Stimulated activated naive CD8-positive, alpha-beta T cell treated with anti-CD3 and anti-CD28 coated beads, Interleukin-15, amount 100 ng/mL, for 72 hours (primary cell): ENCODE data around the gene GNAS-AS1.
"Not testable (repeated sequence)": the region's sequence is repeated elsewhere in the genome, so short reads cannot be mapped to it uniquely, and the experiment has no call there.

Source experiments
- ATAC-seq: fragments of 150-1000 bp; cut with Tn5 transposase; 2 replicates; pipeline ENCODE4 v1.10.0; 2021; ENCODE audit warnings: mild to moderate bottlenecking, moderate library complexity
- DNase-seq, 2 donors: peaks; one replicate each; pipeline ENCODE4 v3.0.0; 2021 to 2022
- H3K27ac Mint-ChIP-seq, 2 donors: one replicate each; pipeline ENCODE4 v1.8.0; 2022; ENCODE audit warnings: mild to moderate bottlenecking in 2 of 2, mixed read lengths in 2 of 2, moderate library complexity in 2 of 2
- H3K27me3 Mint-ChIP-seq: one replicate; pipeline ENCODE4 v1.8.0; 2022; ENCODE audit warnings: mixed read lengths
- H3K4me1 Mint-ChIP-seq: one replicate; pipeline ENCODE4 v1.8.0; 2022; ENCODE audit warnings: mild to moderate bottlenecking, mixed read lengths
- H3K4me3 Mint-ChIP-seq, 2 donors: one replicate each; pipeline ENCODE4 v1.8.0; 2022; ENCODE audit warnings: mild to moderate bottlenecking in 2 of 2, mixed read lengths in 2 of 2, moderate library complexity in 1 of 2
- H3K9me3 Mint-ChIP-seq, 2 donors: one replicate each; pipeline ENCODE4 v1.8.0; 2022; ENCODE audit warnings: mixed read lengths in 2 of 2

The GNAS-AS1 gene

DNA sequence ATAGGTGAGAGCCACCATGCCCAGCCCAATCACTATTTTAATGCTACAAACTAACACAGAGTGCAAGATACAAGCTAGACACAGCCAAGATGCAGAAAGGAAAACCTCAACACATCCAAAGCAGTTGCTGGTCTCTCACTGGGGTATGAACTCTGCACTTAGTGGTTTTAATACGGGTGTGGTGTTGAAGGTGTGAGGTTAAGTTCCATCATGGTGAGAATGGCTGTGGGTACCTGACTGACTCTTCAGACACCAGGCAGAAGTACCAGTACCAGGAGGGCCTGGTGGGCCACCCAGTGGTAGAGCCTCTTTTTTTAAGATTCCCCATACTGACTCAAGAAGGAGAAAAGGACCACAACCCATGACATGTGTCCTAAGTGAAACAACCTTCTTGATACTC lies 13.0 kb downstream of the GNAS-AS1 start:
- Mint-ChIP-seq H3K27me3 (peaks cover 75% of the 10 kb centered on the region), H3K4me1 (peaks cover 36% of the 10 kb centered on the region), H3K4me3 (no peak overlapping the region), H3K9me3 (no peaks in the 10 kb centered on the region), H3K27ac (no peak overlapping the region)
- ATAC-seq (peak; percentile 86), DNase-seq (no peak)

- ATAC-seq (no peak), DNase-seq (no peak)
- Mint-ChIP-seq H3K9me3 (no peaks in the 10 kb centered on the region), H3K27me3 (peaks cover 65% of the 10 kb centered on the region), H3K27ac (no peak overlapping the region), H3K4me3 (no peak overlapping the region), H3K4me1 (peaks cover 31% of the 10 kb centered on the region)
These were observed 14.0 kb downstream of the GNAS-AS1 start for GRCh38 chr20:58836616-58837204.

DNA sequence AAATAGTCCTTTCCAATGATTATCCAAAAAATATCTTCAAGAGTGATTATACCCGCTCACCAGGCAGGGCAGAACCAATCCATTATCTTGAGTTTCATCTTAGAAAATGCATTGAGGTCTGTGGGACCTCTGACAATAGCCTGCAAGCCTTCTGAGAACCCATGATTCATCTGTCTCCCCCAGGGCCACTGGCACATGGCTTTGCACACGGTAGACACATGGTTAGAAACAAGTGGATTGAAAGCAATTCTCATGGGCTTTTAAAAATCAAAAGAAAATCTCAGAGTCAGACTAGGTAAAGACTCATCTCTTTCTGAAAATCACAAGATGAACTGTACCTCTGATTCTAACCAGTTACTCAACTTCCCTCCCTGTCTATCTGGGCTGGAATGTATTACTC lies 15.5 kb downstream of the GNAS-AS1 start:
- DNase-seq, result no peak
- no peak for ATAC-seq
- Mint-ChIP-seq H3K4me3 (no peak overlapping the region), H3K27ac (no peak overlapping the region), H3K27me3 (peaks cover 50% of the 10 kb centered on the region), H3K4me1 (peaks cover 16% of the 10 kb centered on the region), H3K9me3 (peaks cover 5 to 7% of the 10 kb centered on the region in 2 donors)

- Mint-ChIP-seq H3K9me3 (peaks cover 15 to 20% of the 10 kb centered on the region in 2 donors), H3K4me3 (no peak overlapping the region), H3K4me1 (peaks cover 7% of the 10 kb centered on the region), H3K27me3 (peaks cover 38% of the 10 kb centered on the region), H3K27ac (no peak overlapping the region)
- no peak for DNase-seq
- no peak for ATAC-seq
These were observed 16.8 kb downstream of the GNAS-AS1 start for GRCh38 chr20:58833921-58834320.

DNA sequence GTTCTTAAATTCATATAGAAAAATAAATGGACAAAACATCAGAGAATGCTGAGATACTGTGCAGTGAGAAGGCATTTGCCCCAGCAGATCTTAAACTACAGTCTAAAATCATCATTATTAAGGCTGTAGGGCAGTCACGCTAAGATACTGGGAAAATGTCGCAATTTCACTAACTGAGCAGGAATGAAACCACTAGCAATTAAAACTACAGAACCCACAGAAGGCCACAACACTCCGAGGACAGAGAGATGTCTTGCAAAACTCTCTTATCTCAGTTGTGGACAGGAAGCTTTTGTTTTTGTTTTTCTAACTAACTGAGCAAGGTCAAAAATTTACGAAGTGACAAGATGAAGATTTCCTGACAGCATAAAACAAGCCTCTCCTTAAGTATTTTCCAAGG lies 18.2 kb downstream of the GNAS-AS1 start:
- no peak overlapping the region for H3K27ac Mint-ChIP-seq
- peaks cover 7% of the 10 kb centered on the region for H3K4me1 Mint-ChIP-seq
- H3K27me3 Mint-ChIP-seq, result peaks cover 38% of the 10 kb centered on the region
- peaks cover 16 to 24% of the 10 kb centered on the region in 2 donors for H3K9me3 Mint-ChIP-seq
- no peak overlapping the region for H3K4me3 Mint-ChIP-seq
- ATAC-seq (no peak), DNase-seq (no peak)

GRCh38 chr20:58829531-58829941 lies 21.2 kb downstream of the GNAS-AS1 start:
- Mint-ChIP-seq H3K4me3 (no peak overlapping the region), H3K27me3 (peaks cover 18% of the 10 kb centered on the region), H3K9me3 (peaks cover 16 to 24% of the 10 kb centered on the region in 2 donors), H3K27ac (no peak overlapping the region), H3K4me1 (no peaks in the 10 kb centered on the region)
- DNase-seq, result no peak
- no peak for ATAC-seq

DNA sequence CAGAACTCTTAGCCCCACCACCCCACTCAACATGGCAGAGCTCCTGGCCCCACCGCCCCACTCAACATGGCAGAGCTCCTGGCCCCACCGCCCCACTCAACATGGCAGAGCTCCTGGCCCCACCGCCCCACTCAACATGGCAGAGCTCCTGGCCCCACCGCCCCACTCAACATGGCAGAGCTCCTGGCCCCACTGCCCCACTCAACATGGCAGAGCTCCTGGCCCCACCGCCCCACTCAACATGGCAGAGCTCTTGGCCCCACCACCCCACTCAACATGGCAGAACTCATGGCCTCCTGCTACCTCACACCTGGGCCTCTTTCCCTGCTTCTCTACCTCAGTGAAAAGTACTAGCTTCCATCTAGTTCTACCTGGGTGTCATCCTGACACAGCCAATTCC lies 21.9 kb downstream of the GNAS-AS1 start:
- Mint-ChIP-seq H3K27me3 (peaks cover 11% of the 10 kb centered on the region), H3K27ac (peak overlapping the region in 1 of 2 donors; percentile 67), H3K9me3 (peaks cover 16 to 24% of the 10 kb centered on the region in 2 donors)
- ATAC-seq, H3K4me1 Mint-ChIP-seq, H3K4me3 Mint-ChIP-seq, DNase-seq: not testable (repeated sequence)

DNA sequence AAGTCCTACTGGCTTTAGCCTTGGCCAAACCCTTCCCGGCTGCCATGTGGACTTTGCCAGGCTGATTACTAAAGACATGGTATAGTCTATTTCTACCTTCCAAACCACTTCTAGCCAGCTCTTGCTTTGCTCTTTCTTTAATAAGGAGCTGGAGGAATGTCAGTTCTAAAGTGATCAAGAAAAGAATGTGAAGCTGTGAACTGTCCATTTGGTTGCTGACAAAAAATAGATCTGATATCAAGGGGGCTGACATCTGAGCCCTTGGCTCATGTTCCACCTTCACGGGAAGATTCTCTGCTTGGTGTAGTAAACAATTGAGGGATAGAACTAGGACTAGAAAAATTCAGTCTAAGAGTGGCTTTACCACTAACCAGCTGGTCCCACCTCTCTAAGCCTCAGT lies 22.6 kb downstream of the GNAS-AS1 start:
- H3K27me3 Mint-ChIP-seq, result peaks cover 4% of the 10 kb centered on the region
- no peak for DNase-seq
- ATAC-seq, result no peak
- no peak overlapping the region for H3K27ac Mint-ChIP-seq
- no peak overlapping the region for H3K4me3 Mint-ChIP-seq
- H3K4me1 Mint-ChIP-seq, result no peaks in the 10 kb centered on the region
- H3K9me3 Mint-ChIP-seq, result peaks cover 16 to 24% of the 10 kb centered on the region in 2 donors

GRCh38 chr20:58826271-58826670 lies 24.4 kb downstream of the GNAS-AS1 start:
- no peaks in the 10 kb centered on the region for H3K4me1 Mint-ChIP-seq
- ATAC-seq, result no peak
- H3K4me3 Mint-ChIP-seq, result no peak overlapping the region
- DNase-seq, result no peak
- peaks cover 16 to 26% of the 10 kb centered on the region in 2 donors for H3K9me3 Mint-ChIP-seq
- H3K27me3 Mint-ChIP-seq, result peaks cover 3% of the 10 kb centered on the region
- H3K27ac Mint-ChIP-seq, result no peak overlapping the region

GRCh38 chr20:58825450-58825849 lies 25.3 kb downstream of the GNAS-AS1 start:
- Mint-ChIP-seq H3K9me3 (peaks cover 13 to 30% of the 10 kb centered on the region in 2 donors), H3K27ac (no peak overlapping the region), H3K27me3 (peaks cover 11% of the 10 kb centered on the region), H3K4me3 (no peak overlapping the region), H3K4me1 (no peaks in the 10 kb centered on the region)
- no peak for ATAC-seq
- no peak for DNase-seq

DNA sequence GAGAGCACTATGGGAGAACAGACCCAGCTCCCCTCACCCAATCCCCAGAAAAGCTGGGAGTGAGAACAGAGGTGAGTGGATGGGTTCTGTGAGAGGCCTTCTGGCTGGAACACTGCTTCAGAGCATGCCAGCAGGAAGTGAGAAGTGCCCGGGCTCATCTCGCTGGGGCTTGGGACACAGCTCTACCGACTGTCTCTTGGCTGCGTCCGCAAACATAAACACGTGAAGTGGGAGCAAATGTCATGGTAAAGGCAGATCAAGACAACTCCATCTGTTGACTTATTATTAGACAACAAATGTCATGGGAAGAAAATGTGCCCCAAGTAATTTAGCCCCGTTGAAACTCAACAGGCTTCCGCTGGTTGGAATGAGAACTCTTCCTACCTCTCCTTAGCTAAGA lies 25.9 kb downstream of the GNAS-AS1 start:
- Mint-ChIP-seq H3K4me3 (no peak overlapping the region), H3K9me3 (peaks cover 11 to 26% of the 10 kb centered on the region in 2 donors), H3K27ac (no peak overlapping the region), H3K27me3 (peaks cover 13% of the 10 kb centered on the region), H3K4me1 (no peaks in the 10 kb centered on the region)
- ATAC-seq (no peak), DNase-seq (no peak)

GRCh38 chr20:58822748-58823730 lies 27.7 kb downstream of the GNAS-AS1 start:
- Mint-ChIP-seq H3K9me3 (peaks cover 0 to 13% of the 10 kb centered on the region in 2 donors), H3K4me1 (peaks cover 16% of the 10 kb centered on the region), H3K27ac (no peak overlapping the region), H3K27me3 (peaks cover 13% of the 10 kb centered on the region), H3K4me3 (no peak overlapping the region)
- ATAC-seq, result no peak
- DNase-seq, result no peak

DNA sequence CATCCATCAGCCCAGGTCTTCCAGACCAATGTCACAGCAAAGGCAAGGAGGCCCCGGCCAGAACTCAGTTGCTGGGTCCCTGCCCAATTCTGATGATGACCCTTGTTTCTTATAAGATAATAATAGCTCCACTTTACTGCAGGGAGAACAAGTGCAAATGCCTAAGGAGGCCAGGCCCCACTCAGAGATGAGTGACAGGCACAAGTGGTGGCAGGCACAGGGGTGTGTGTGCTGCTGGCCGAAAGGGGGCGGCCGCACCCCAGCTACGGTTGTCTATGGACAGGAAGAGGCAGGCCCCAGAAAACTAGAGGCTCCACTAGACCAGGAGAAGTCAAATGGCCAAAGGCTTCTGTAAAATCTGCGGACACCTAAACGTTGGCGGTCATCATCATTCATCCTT lies 28.6 kb downstream of the GNAS-AS1 start:
- ATAC-seq, result no peak
- Mint-ChIP-seq H3K4me3 (no peak overlapping the region), H3K27me3 (peaks cover 21% of the 10 kb centered on the region), H3K27ac (no peak overlapping the region), H3K9me3 (peaks cover 0 to 13% of the 10 kb centered on the region in 2 donors), H3K4me1 (peaks cover 17% of the 10 kb centered on the region)
- no peak for DNase-seq

DNA sequence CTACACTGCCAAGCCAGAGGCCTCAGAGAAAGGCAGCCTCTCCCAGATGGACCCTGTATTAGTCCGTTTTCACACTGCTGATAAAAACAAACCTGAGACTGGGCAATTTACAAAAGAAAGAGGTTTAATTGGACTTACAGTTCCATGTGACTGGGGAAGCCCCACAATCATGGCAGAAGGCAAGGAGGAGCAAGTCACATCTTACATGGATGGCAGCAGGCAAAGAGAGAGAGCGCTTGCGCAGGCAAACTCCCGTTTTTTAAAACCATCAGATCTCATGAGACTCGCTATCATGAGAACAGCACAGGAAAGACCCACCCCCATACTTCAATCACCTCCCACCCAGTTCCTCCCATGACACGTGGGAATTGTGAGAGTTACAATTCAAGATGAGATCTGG lies 30.2 kb downstream of the GNAS-AS1 start:
- Mint-ChIP-seq H3K27ac (peak overlapping the region in 1 of 2 donors; percentile 53), H3K9me3 (peaks cover 0 to 13% of the 10 kb centered on the region in 2 donors), H3K27me3 (peaks cover 38% of the 10 kb centered on the region), H3K4me1 (peaks cover 21% of the 10 kb centered on the region)
- ATAC-seq, DNase-seq, H3K4me3 Mint-ChIP-seq: not testable (repeated sequence)

DNA sequence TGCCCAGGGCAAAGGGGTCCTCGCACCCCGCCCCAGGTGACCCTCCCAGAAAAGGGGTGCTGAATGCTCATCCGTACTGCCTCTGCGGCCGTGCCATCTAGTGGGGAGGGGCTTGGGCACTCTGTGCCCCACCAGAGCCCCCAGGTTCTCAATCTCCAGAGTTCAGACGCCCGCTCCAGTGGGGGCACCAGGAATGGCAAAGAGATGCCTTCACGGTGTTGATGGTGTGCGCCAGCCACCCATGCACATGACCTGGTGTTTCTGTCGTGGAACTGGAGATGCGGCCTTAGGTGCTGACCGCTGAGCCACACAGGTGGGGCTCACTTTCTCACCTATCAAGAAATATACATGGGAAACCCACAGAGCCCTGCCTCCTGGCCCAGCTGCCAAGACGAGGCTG lies 30.8 kb downstream of the GNAS-AS1 start:
- ATAC-seq, result no peak
- Mint-ChIP-seq H3K9me3 (peaks cover 0 to 13% of the 10 kb centered on the region in 2 donors), H3K4me3 (no peak overlapping the region), H3K27ac (no peak overlapping the region), H3K4me1 (peaks cover 24% of the 10 kb centered on the region), H3K27me3 (peaks cover 44% of the 10 kb centered on the region)
- no peak for DNase-seq
